GM18873 (cell line): ENCODE results near the gene TEAD1.

Experiments used
- ATAC-seq: cut with Tn5 transposase; IDR thresholded peaks from one replicate; pipeline ENCODE4 v1.9.1; 2021; ENCODE audit warnings: mild to moderate bottlenecking, moderate library complexity, moderate number of reproducible peaks; ENCODE audit not compliant: unreplicated experiment, low FRiP score

Gene TEAD1

GRCh38 chr11:12803086-12803826 is 129.0 kb downstream of the TEAD1 start:
- no peak for ATAC-seq

GRCh38 chr11:12806113-12806512 is 131.9 kb downstream of the TEAD1 start:
- ATAC-seq, result no peak

- ATAC-seq, result no peak
Measured at GRCh38 chr11:12807621-12808020, 133.4 kb downstream of the TEAD1 start.

GRCh38 chr11:12808519-12808918 is 134.3 kb downstream of the TEAD1 start:
- ATAC-seq, result no peak

- ATAC-seq, result no peak
Measured at GRCh38 chr11:12809364-12809763, 135.1 kb downstream of the TEAD1 start.

GRCh38 chr11:12809864-12810567 is 135.8 kb downstream of the TEAD1 start:
- ATAC-seq, result no peak

GRCh38 chr11:12810568-12810894 is 136.3 kb downstream of the TEAD1 start:
- no peak for ATAC-seq

GRCh38 chr11:12811861-12812260 is 137.6 kb downstream of the TEAD1 start:
- ATAC-seq, result no peak

- no peak for ATAC-seq
Measured at GRCh38 chr11:12812849-12813248, 138.6 kb downstream of the TEAD1 start.

GRCh38 chr11:12813371-12814225 is 139.4 kb downstream of the TEAD1 start:
- no peak for ATAC-seq

GRCh38 chr11:12815129-12815480 is 140.9 kb downstream of the TEAD1 start:
- ATAC-seq, result no peak

- no peak for ATAC-seq
Measured at GRCh38 chr11:12815931-12816494, 141.8 kb downstream of the TEAD1 start.

GRCh38 chr11:12817681-12818332 is 143.6 kb downstream of the TEAD1 start:
- ATAC-seq, result no peak

- no peak for ATAC-seq
Measured at GRCh38 chr11:12818333-12819015, 144.3 kb downstream of the TEAD1 start.

GRCh38 chr11:12822392-12823022 is 148.3 kb downstream of the TEAD1 start:
- no peak for ATAC-seq

GRCh38 chr11:12824281-12825041 is 150.2 kb downstream of the TEAD1 start:
- no peak for ATAC-seq

- ATAC-seq, result no peak
Measured at GRCh38 chr11:12826441-12826840, 152.2 kb downstream of the TEAD1 start.

GRCh38 chr11:12827369-12827768 is 153.1 kb downstream of the TEAD1 start:
- no peak for ATAC-seq
